Fibroblast of mammary gland (primary cell): Measurements from ENCODE around the gene ESRRA.
A peak's percentile ranks its signal among the peaks of the same experiment; 100 is the strongest.

Experiments
- DNase-seq: peaks from one replicate; pipeline ENCODE4 v3.0.0-alpha.2; 2010; ENCODE audit warnings: low read depth
- H3K4me3 ChIP-seq: 2 replicates; pipeline ENCODE4 v1.5.1; 2011; ENCODE audit warnings: low read depth, mild to moderate bottlenecking, low read length, moderate library complexity; ENCODE audit not compliant: control insufficient read depth
- TF ChIP-seq, protein P1 (sequence below): conservative IDR thresholded peaks from 2 replicates; pipeline ENCODE4 v1.5.1; 2011; ENCODE audit warnings: low read depth, low read length, inconsistent platforms; ENCODE audit not compliant: control insufficient read depth, insufficient read depth

Gene ESRRA

DNA sequence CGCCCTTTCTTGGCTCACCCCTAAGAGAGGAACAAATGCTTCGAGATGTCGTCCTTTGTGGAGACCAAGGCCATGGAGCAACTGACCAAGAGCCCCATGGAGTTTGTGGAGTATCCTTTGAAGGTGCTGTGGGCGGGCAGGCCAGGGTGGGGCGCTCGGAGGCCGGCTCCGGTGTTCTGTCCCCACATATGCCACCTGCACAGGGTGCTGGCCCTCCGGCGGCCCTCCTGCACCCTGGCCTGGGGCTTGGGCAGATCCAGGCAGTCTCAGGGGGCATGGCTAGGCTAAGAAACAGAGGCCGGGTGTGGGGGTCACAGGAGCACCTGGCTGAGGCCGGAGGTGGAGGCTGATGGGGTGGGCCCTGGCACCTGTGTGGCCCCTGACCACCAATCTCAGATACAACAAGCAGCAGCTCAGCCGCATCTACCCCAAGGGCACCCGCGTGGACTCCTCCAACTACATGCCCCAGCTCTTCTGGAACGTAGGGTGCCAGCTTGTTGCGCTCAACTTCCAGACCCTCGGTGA lies 43.7 kb upstream of the ESRRA start:
- no peak overlapping the region for H3K4me3 ChIP-seq
- no peak for DNase-seq
- TF ChIP-seq, protein P1, sequence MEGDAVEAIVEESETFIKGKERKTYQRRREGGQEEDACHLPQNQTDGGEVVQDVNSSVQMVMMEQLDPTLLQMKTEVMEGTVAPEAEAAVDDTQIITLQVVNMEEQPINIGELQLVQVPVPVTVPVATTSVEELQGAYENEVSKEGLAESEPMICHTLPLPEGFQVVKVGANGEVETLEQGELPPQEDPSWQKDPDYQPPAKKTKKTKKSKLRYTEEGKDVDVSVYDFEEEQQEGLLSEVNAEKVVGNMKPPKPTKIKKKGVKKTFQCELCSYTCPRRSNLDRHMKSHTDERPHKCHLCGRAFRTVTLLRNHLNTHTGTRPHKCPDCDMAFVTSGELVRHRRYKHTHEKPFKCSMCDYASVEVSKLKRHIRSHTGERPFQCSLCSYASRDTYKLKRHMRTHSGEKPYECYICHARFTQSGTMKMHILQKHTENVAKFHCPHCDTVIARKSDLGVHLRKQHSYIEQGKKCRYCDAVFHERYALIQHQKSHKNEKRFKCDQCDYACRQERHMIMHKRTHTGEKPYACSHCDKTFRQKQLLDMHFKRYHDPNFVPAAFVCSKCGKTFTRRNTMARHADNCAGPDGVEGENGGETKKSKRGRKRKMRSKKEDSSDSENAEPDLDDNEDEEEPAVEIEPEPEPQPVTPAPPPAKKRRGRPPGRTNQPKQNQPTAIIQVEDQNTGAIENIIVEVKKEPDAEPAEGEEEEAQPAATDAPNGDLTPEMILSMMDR: no peak

- DNase-seq: no peak
- no peak overlapping the region for H3K4me3 ChIP-seq
- TF ChIP-seq, protein P1: no peak
These were observed 42.9 kb upstream of the ESRRA start for GRCh38 chr11:64262271-64263002.

GRCh38 chr11:64263021-64263946 lies 42.0 kb upstream of the ESRRA start:
- TF ChIP-seq, protein P1: no peak
- no peak overlapping the region for H3K4me3 ChIP-seq
- DNase-seq: peak; percentile 51

DNA sequence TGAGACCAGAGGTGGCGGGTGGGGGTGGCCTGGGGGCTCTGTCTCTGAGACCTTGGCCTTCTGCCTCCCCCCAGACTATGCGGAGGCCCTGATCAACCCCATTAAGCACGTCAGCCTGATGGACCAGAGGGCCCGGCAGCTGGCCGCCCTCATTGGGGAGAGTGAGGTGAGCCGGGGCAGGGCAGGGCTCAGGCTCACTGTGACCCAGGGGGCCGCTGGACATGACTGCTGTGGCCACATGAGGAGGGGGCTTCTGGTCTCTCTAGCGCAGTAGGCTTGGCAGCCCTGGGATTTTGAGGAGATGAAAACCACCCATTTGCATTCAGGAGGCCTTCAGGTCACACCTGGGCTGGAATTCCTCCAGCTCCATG lies 41.4 kb upstream of the ESRRA start:
- TF ChIP-seq, protein P1: no peak
- no peak for DNase-seq
- H3K4me3 ChIP-seq: no peak overlapping the region

GRCh38 chr11:64264371-64264852 lies 40.9 kb upstream of the ESRRA start:
- H3K4me3 ChIP-seq: no peak overlapping the region
- DNase-seq: no peak
- TF ChIP-seq, protein P1: no peak

DNA sequence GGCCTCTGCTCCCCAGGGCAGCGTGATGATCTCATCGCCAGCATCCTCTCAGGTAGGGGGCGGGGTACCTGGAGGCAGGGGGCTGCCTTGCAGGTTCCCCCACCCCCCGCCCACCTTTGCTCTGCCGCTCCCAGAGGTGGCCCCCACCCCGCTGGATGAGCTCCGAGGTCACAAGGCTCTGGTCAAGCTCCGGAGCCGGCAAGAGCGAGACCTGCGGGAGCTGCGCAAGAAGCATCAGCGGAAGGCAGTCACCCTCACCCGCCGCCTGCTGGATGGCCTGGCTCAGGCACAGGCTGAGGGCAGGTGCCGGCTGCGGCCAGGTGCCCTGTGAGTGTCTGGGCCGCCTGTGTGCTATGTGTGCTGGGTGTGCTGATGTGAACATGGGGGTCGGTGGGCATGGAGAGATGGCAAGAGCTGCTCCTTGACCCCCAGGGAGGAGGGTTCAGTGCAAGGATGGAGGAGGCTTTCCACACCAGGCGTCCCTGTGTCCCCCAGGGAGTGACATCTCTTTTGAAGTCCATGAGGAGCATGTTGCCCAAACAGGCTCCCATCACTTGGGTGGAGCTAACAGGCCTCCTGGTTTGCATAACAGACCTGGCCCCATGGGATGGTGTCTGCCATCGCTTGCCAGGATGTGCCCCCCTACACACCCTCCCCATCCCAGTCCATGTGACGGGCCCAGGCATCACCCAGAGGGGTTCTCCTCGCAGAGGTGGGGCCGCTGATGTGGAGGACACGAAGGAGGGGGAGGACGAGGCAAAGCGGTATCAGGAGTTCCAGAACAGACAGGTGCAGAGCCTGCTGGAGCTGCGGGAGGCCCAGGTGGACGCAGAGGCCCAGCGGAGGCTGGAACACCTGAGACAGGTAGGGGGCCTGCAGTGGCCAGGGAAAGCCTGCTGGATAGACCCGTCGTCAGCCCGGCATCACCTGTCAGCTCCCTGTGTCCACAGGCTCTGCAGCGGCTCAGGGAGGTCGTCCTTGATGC lies 39.9 kb upstream of the ESRRA start:
- TF ChIP-seq, protein P1: no peak
- no peak overlapping the region for H3K4me3 ChIP-seq
- DNase-seq: no peak
